K562 (cell line): Measurements from ENCODE around the gene UMAD1. TPM values are rescaled to one million over a fixed set of nuclear protein-coding genes. Genes with fewer than 3 reads are reported as not detected.

Experiments
- ATAC-seq: fragments of 200-7000 bp; cut with Tn5 transposase; 3 replicates; pipeline ENCODE4 v1.9.1; 2020; ENCODE audit warnings: moderate library complexity
- BruUV-seq: library from RNA; stranded (reverse); fragments of 400-500 nt; replicated peaks from 2 replicates; lab custom pipeline; 2021; lab: Mats Ljungman, UMichigan
- CTCF ChIA-PET: fragments of 300-600 bp; formaldehyde crosslinking; extraction: SDS; loops from one replicate; lab custom pipeline; 2021; ENCODE audit warnings: low intra/inter-chr PET ratio; lab: Yijun Ruan, JAX
- POLR2A ChIA-PET: fragments of 300-600, 350-650 bp; sonication (Branson Sonifier 250); formaldehyde crosslinking; extraction: SDS; loops from one replicate; lab custom pipeline; 2021; ENCODE audit warnings: antibody characterized with exemption, inconsistent platforms; lab: Yijun Ruan, JAX
- DNase-seq, 4 experiments: peaks; one replicate each; pipeline versions ENCODE4 v3.0.0 to v3.0.0-alpha.2; 2011 to 2018; ENCODE audit warnings: low spot score in 3 of 4, mixed read lengths in 3 of 4; ENCODE audit errors: extremely low read depth in 1 of 4
- FAIRE-seq: peaks from 2 replicates; lab custom pipeline; 2011; peaks lifted over from hg19 to GRCh38; lab: Jason Lieb, UNC
- H2AFZ ChIP-seq: 2 replicates; pipeline ENCODE4 v1.6.0; 2011; ENCODE audit warnings: low read depth, low read length, control low read depth, inconsistent platforms
- H3K27ac ChIP-seq: fragments of 200-600 bp; 3 replicates; pipeline ENCODE4 v1.8.0; 2011; ENCODE audit warnings: low read depth, mild to moderate bottlenecking, control low read depth, inconsistent platforms, low read length, moderate library complexity, mixed read lengths; ENCODE audit errors: extremely low read depth
- H3K27me3 ChIP-seq, 2 experiments: fragments of 300-600 bp in 1 of 2; 2 replicates in 1 of 2; 3 replicates in 1 of 2; pipeline versions ENCODE4 v1.6.0 to v1.8.0; 2011; ENCODE audit warnings: inconsistent platforms in 2 of 2, low read length in 2 of 2, mild to moderate bottlenecking in 1 of 2, mixed read lengths in 1 of 2, moderate library complexity in 1 of 2; ENCODE audit not compliant: control insufficient read depth in 2 of 2, insufficient read depth in 2 of 2
- H3K36me3 ChIP-seq: fragments of 300-600 bp; 3 replicates; pipeline ENCODE4 v1.8.0; 2011; ENCODE audit warnings: mild to moderate bottlenecking, low read length, inconsistent platforms; ENCODE audit not compliant: control insufficient read depth, insufficient read depth
- H3K4me1 ChIP-seq, 2 experiments: fragments of 200-600 bp in 1 of 2; replicated peaks in 1 of 2; 2 replicates in 1 of 2; 3 replicates in 1 of 2; pipeline versions ENCODE4 v1.5.1 to v1.8.0; 2011; ENCODE audit warnings: inconsistent platforms in 2 of 2, low read length in 2 of 2, mild to moderate bottlenecking in 1 of 2, mixed read lengths in 1 of 2, moderate library complexity in 1 of 2; ENCODE audit not compliant: control insufficient read depth in 2 of 2, insufficient read depth in 2 of 2
- H3K4me2 ChIP-seq: 2 replicates; pipeline ENCODE4 v1.6.1; 2011; ENCODE audit warnings: low read length, control low read depth, inconsistent platforms, mixed read lengths; ENCODE audit not compliant: insufficient read depth
- H3K4me3 ChIP-seq: fragments of 200-600 bp; sonication (generic), shearing (Covaris generic); 2 replicates; pipeline ENCODE4 v1.5.1; 2016; ENCODE audit warnings: control low read depth, inconsistent platforms
- H3K79me2 ChIP-seq: fragments of 200-600 bp; 3 replicates; pipeline ENCODE4 v1.8.0; 2011; ENCODE audit warnings: low read length, inconsistent platforms; ENCODE audit not compliant: control insufficient read depth, insufficient read depth
- H3K9ac ChIP-seq, 2 experiments: 2 replicates each; pipeline versions ENCODE4 v1.6.0 to v1.6.1; 2011; ENCODE audit warnings: low read depth in 2 of 2, low read length in 2 of 2, control low read depth in 1 of 2, inconsistent platforms in 1 of 2, mild to moderate bottlenecking in 1 of 2, mixed read lengths in 1 of 2; ENCODE audit not compliant: insufficient read depth in 1 of 2
- H3K9me1 ChIP-seq: one replicate; pipeline ENCODE4 v1.6.0; 2011; ENCODE audit warnings: inconsistent platforms, mild to moderate bottlenecking, low read length, moderate library complexity; ENCODE audit not compliant: control insufficient read depth, insufficient read depth
- H3K9me3 ChIP-seq: replicated peaks from 2 replicates; pipeline ENCODE4 v1.5.1; 2011; ENCODE audit warnings: low read depth, low read length, inconsistent platforms; ENCODE audit not compliant: control insufficient read depth, insufficient read depth
- H4K20me1 ChIP-seq: replicated peaks from 2 replicates; pipeline ENCODE4 v1.6.1; 2011; ENCODE audit warnings: low read length, inconsistent platforms, mixed read lengths; ENCODE audit not compliant: control insufficient read depth, insufficient read depth
- CBX5 ChIP-seq: IDR thresholded peaks from 2 replicates; pipeline ENCODE4 v1.6.1; 2014; ENCODE audit warnings: low read depth, borderline replicate concordance
- CLOCK ChIP-seq: fragments of 250-450 bp; sonication (Bioruptor Pico); IDR thresholded peaks from 2 replicates; pipeline ENCODE4 v1.4.0; 2020; ENCODE audit warnings: mild to moderate bottlenecking, moderate library complexity, borderline replicate concordance
- E2F6 ChIP-seq, 2 experiments: IDR thresholded peaks; 2 replicates each; pipeline ENCODE4 v1.6.1; 2011; ENCODE audit warnings: borderline replicate concordance in 1 of 2, control low read depth in 1 of 2, low read depth in 1 of 2, low read length in 1 of 2, mild to moderate bottlenecking in 1 of 2, mixed read lengths in 1 of 2, moderate library complexity in 1 of 2; ENCODE audit not compliant: insufficient read depth in 1 of 2, insufficient read length in 1 of 2, poor library complexity in 1 of 2, severe bottlenecking in 1 of 2; ENCODE audit errors: extremely low read depth in 1 of 2
- IFI16 ChIP-seq: fragments of 250-450 bp; sonication (Bioruptor Pico); IDR thresholded peaks from 2 replicates; pipeline ENCODE4 v2.1.2; 2022; ENCODE audit warnings: mild to moderate bottlenecking, inconsistent platforms
- KDM1A ChIP-seq, 2 experiments: fragments of 450-650 bp; IDR thresholded peaks; 2 replicates each; pipeline ENCODE4 v1.6.1; 2016; ENCODE audit warnings: mild to moderate bottlenecking in 2 of 2
- LCOR ChIP-seq: sonication (generic); formaldehyde crosslinking; IDR thresholded peaks from 2 replicates; pipeline ENCODE4 v1.8.0; 2022; ENCODE audit warnings: mild to moderate bottlenecking, missing genetic modification reagents
- MBD2 ChIP-seq: sonication (generic); IDR thresholded peaks from 2 replicates; pipeline ENCODE4 v1.6.1; 2016; ENCODE audit warnings: low read depth, borderline replicate concordance
- PBX2 ChIP-seq, 2 experiments: IDR thresholded peaks in 1 of 2; conservative IDR thresholded peaks in 1 of 2; 2 replicates each; pipeline ENCODE4 v1.6.1; 2016; ENCODE audit warnings: low read depth in 2 of 2, mild to moderate bottlenecking in 1 of 2, missing compliant biosample characterization in 1 of 2, missing genetic modification characterization in 1 of 2, moderate library complexity in 1 of 2
- SMAD1 ChIP-seq: fragments of 150-350 bp; IDR thresholded peaks from 2 replicates; pipeline ENCODE4 v1.6.1; 2014; ENCODE audit warnings: low read length, low read depth; ENCODE audit not compliant: partially characterized antibody
- ZFP1 ChIP-seq: fragments of 450-650 bp; formaldehyde crosslinking; IDR thresholded peaks from 2 replicates; pipeline ENCODE4 v1.4.0; 2020; ENCODE audit warnings: mild to moderate bottlenecking, mixed read lengths
- ZNF140 ChIP-seq: fragments of 250-450 bp; sonication (Bioruptor Pico); IDR thresholded peaks from 2 replicates; pipeline ENCODE4 v1.8.0; 2021; ENCODE audit warnings: moderate library complexity, mild to moderate bottlenecking, inconsistent platforms
- ZNF224 ChIP-seq: sonication (generic); formaldehyde crosslinking; IDR thresholded peaks from 2 replicates; pipeline ENCODE4 v1.8.0; 2022; ENCODE audit warnings: mild to moderate bottlenecking, missing genetic modification reagents
- ZNF431 ChIP-seq: sonication (generic); formaldehyde crosslinking; IDR thresholded peaks from 2 replicates; pipeline ENCODE4 v1.8.0; 2022; ENCODE audit warnings: mild to moderate bottlenecking, missing genetic modification reagents
- WGBS: fragments of 100-300 bp; shearing (Covaris generic); methylation state at CpG from one replicate; pipeline ENCODE4 v1.1.6; 2016; ENCODE audit warnings: low coverage, mixed read lengths; ENCODE audit not compliant: insufficient coverage; ENCODE audit errors: missing lambda C conversion rate; 5-methylcytosine and 5-hydroxymethylcytosine counted together
- in situ Hi-C: fragments of 300-500 bp; cut with MboI; formaldehyde crosslinking; loops from 4 replicates; pipeline ENCODE4 v1.15.0; 2018; ENCODE audit warnings: inconsistent platforms, mixed read lengths
- intact Hi-C: fragments of 100-400 bp; cut with micrococcal nuclease; formaldehyde crosslinking; loops from 2 replicates; pipeline ENCODE4 v1.14.2; 2022
- polyA plus RNA-seq, 8 experiments: library from polyadenylated mRNA; depleted of rRNA in 4 of 8; stranded (reverse) in 5 of 8; unstranded in 3 of 8; fragments of >200 nt; fragmentation: Nextera tagmentation in 2 of 8; fragmentation: Illumina TruSeq in 1 of 8; extraction: Ambion mirVana in 2 of 8; extraction: Trizol in 1 of 8; gene quantifications; 2 replicates each; pipeline versions ENCODE4 v1.2.1 to v1.2.3, GENCODE V29; 2011 to 2014; ENCODE audit warnings: inconsistent platforms in 1 of 8, missing spikeins in 1 of 8
- total RNA-seq, 7 experiments: library from RNA; depleted of rRNA in 6 of 7; stranded (reverse); fragments of >200 nt in 6 of 7; fragmentation: Illumina TruSeq in 2 of 7; extraction: Trizol in 2 of 7; gene quantifications; 2 replicates each; pipeline versions ENCODE4 v1.2.1 to v1.2.3, GENCODE V29; 2011 to 2021; ENCODE audit warnings: low replicate concordance in 1 of 7

UMAD1 gene
- total and polyA plus RNA-seq, 9 of the 15 experiments (the other 6 are each of a cell fraction or from before 2014, with no cell fraction given), result 9.0 to 26.7 (median 13.3) TPM

- ATAC-seq, result no peak
- no peak for DNase-seq
- Histone ChIP-seq H3K9ac (no peak overlapping the region), H3K27me3 (no peaks in the 10 kb centered on the region), H2AFZ (no peak overlapping the region), H3K4me2 (no peak overlapping the region), H3K9me3 (no peaks in the 10 kb centered on the region), H3K4me3 (no peak overlapping the region), H3K9me1 (no peaks in the 10 kb centered on the region), H3K36me3 (no peaks in the 10 kb centered on the region), H3K4me1 (peaks cover 0 to 6% of the 10 kb centered on the region in 2 experiments; a peak in 2 of 5 replicates), H4K20me1 (no peaks in the 10 kb centered on the region), H3K79me2 (peaks cover 19% of the 10 kb centered on the region; the same call in 2 of the 3 replicates), H3K27ac (no peak overlapping the region)
- FAIRE-seq, result no peak
- WGBS, result 78% methylated on average over 2 of the region's 3 CpGs
- ChIA-PET POLR2A (interaction anchor here (1.3 kb wide), 1 partner anchor 10 kb away, joined by 5 read pairs; no protein-coding TSS in a partner anchor), CTCF (no interaction called here)
- in situ Hi-C loops, result no loop called here
- BruUV-seq, result no TSS peak
- intact Hi-C loops, result no loop called here
- TF ChIP-seq E2F6 (IDR thresholded peaks at IDR 0.05; ENCODE audit: borderline replicate concordance in 1 of 2, extremely low read depth in 1 of 2, insufficient read depth in 1 of 2, insufficient read length in 1 of 2, low read depth in 1 of 2, low read length in 1 of 2, poor library complexity in 1 of 2, severe bottlenecking in 1 of 2) (no peak), CBX5 (no peak), ZNF224 (no peak), KDM1A (IDR thresholded peaks at IDR 0.05) (no peak), ZFP1 (CRISPR knock-in tag) (no peak), LCOR (CRISPR knock-in tag) (no peak), CLOCK (no peak), SMAD1 (no peak), ZNF431 (CRISPR knock-in tag) (no peak), PBX2 (CRISPR knock-in tag; IDR thresholded peaks at IDR 0.05; ENCODE audit: low read depth) (no peak), PBX2 (tag; conservative IDR thresholded peaks at IDR 0.05; ENCODE audit: low read depth) (no peak), MBD2 (no peak), IFI16 (no peak), ZNF140 (CRISPR knock-in tag) (no peak)
Observed at GRCh38 chr7:7651479-7651878, 10.9 kb downstream of the UMAD1 start.
